ENCODE data around the gene PCBP3.
"Not testable (repeated sequence)": the region's sequence is repeated elsewhere in the genome, so short reads cannot be mapped to it uniquely, and the experiment has no call there.

The PCBP3 gene

GRCh38 chr21:45885597-45885929, 242.0 kb downstream of the PCBP3 start:
- no peak for DNase-seq

DNA sequence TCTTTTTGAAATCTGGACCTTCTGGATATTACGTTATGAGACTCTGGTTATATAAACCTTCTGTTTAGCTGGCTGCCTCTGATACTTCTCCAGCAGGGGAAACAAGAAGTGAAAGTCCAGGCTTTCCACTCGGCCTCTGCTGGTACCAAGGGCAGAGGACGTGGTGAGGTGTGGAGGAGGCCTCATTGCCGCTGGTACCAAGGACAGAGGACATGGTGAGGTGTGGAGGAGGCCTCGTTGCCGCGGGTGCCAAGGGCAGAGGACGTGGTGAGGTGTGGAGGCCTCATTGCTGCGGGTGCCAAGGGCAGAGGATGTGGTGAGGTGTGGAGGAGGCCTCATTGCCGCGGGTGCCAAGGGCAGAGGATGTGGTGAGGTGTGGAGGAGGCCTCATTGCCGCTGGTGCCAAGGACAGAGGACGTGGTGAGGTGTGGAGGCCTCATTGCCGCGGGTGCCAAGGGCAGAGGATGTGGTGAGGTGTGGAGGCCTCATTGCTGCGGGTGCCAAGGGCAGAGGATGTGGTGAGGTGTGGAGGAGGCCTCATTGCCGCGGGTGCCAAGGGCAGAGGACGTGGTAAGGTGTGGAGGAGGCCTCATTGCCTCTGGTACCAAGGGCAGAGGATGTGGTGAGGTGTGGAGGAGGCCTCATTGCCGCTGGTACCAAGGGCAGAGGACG, 242.5 kb downstream of the PCBP3 start:
- peak; percentile 65 for DNase-seq

DNA sequence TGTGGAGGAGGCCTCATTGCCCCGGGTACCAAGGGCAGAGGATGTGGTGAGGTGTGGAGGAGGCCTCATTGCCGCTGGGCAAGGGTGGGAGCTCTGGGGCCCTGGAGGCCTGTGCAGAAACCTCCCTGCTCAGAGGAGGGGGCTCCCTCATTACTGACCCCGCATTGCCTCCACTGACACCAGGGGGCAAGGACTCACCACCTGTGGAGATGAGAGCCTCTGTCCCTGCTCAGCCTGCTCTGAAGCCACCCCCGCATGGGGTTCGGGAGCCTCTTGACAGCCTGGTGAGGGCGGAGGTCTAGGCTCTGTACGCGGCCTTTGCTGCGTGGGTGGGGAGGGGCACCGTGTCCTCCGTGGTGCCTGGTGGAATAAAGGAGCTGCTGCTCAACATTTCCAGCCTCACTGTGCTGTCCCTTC, 243.1 kb downstream of the PCBP3 start:
- DNase-seq: no peak

DNA sequence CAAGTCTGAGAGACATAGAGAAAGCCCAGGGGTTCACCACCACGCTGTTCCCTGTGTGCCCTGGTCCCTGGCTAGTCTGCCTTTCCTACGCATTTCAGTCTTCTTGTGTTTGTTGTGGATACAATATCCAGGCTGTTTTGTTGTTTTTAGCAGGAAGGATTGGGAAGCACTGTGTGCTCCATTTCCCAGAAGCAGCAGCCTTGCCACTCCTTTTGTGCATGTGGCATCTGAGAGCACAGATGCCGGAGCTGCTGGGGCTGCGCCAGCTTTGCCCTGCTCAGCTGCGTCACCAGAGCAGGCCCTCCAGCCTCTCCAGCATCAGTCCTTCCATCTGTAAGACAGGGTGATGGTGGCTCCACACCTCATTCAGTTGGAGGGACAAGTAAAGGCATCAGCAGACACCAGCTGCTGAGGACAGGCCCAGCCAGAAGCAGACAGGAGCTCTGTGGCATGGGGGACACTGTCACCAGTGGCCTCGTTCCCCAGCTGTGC, 243.6 kb downstream of the PCBP3 start:
- no peak for DNase-seq

GRCh38 chr21:45887788-45888187, 244.3 kb downstream of the PCBP3 start:
- DNase-seq: no peak

GRCh38 chr21:45888386-45889009, 245.0 kb downstream of the PCBP3 start:
- no peak for DNase-seq

DNA sequence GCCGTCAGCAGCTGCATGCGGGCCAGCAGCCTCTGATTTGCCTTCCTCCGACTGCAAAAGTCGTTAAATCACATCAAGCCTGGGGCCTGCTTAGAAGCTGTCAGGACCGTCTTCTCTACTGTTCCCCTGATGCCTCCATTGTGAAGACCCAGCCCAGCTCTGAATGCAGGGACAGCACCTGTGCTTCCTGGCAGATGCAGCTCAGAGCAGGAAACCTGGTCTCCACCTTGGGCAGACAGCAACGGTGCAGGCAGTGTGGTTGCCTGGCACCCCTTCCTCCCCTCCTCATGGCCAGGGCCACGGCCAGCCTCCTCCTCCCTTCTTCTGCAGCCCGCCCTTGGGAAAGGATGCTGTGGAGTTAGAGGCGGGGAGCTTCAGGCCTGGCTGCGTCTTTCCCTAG, 245.7 kb downstream of the PCBP3 start:
- DNase-seq: no peak

GRCh38 chr21:45889961-45890360, 246.4 kb downstream of the PCBP3 start:
- no peak for DNase-seq

DNA sequence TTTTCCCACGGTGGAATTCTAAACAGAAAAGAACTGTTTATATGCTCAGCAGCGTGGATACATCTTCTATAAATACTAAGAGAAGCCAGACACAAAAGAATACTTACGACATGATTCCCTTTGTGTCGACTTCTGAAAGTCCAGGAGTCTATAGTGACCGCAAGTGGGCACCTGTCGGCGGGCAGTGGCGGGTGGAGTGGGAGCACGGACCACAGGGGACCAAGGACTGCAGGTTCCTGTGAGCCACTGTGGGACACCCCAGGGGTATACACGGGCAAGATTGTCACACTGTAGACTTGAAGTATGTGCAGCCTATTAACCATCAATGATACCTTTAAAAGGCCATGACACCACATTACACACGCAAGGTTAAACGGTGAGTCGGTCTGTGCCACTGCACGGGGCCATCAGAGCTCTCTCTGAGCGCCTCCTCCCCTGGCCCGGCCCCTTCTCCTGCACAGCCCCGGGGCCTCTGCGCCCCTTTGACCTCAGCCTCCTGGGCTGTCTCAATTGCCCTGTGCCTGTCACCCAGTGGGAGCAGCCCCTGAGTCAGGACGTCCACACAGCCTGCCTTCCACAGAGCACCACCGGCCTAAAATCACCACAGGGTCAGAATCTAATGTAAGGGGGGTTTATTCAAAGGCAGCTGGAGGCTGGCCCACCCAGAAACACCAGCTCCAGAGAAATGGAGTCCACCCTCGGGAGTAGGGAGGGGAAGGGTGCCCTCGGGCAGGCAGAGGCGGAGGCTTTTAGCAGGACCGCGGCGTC, 248.0 kb downstream of the PCBP3 start:
- no peak for DNase-seq

DNA sequence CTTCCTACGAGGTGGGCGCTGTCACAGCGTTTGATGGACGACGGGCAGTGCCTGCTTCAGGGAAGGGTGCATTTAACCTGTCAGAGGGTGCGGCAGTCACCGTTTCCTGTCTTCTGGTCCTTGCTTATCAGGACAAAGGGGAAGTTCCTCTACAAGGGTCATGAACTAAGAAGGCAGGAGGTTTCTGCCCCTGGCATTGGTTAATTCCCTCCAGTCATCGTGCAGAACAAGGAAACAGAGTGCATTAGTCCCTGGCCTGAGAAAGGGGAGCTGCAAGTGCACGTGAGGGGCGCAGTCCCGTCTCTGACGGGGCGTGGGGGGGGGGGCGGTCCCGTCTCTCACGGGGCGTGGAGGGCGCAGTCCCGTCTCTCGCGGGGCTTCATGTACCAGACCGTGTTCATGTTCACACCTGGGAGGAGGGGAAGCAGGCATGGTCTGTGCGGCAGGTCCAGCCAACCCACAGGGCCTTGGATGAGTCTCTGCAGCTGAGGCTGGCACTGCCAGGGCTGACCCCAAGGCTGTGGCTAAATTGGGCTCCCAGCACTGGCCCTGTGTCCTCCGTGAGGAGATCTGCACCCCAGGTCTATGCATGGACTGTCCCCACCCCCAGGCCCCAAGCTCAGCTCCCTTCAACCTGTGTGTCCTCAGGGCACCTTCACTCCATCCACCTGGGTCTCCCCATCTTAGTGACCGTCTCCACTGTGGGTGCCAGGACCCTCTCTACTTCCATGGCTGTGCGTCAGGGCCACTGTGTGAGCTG, 248.8 kb downstream of the PCBP3 start:
- DNase-seq: peak; percentile 43

GRCh38 chr21:45892916-45893739, 249.6 kb downstream of the PCBP3 start:
- DNase-seq: no peak

DNA sequence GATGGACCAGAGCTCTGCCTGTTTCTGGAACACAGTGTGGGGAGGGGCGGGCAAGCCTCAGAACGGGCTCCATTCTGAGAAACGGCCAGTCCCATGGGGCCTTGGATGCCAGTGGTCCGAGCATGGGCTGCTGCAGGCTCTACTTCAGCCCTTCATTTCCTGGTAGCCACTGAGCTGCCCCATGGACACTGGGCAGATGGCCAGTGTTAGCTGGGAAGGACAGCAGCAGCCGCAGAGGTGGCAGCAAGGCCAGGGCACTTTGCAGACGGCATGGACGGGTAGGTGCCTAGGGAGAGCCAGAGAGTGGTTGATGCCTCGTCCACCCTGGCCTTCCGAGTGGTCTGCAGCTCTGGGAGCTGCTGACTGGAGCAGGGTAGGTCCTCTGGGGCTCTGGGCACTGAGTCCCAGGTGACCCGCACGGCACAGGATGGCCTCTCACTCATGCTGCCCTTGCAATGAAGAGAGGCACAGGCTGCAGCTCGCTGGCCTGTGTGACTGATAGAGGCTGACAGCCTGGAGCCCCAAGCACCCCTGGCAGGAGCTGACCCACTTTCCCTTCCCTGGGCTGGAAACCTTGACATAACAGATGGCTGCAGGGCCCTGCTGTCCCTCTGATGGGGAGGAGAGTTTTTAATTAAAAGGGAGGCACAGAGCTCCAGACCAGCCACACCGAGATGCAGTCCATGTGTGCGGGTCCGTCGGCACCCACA, 250.4 kb downstream of the PCBP3 start:
- DNase-seq: no peak

- no peak for DNase-seq
Observed at GRCh38 chr21:45894450-45894825, 250.9 kb downstream of the PCBP3 start.

GRCh38 chr21:45894906-45895777, 251.6 kb downstream of the PCBP3 start:
- no peak for DNase-seq

DNA sequence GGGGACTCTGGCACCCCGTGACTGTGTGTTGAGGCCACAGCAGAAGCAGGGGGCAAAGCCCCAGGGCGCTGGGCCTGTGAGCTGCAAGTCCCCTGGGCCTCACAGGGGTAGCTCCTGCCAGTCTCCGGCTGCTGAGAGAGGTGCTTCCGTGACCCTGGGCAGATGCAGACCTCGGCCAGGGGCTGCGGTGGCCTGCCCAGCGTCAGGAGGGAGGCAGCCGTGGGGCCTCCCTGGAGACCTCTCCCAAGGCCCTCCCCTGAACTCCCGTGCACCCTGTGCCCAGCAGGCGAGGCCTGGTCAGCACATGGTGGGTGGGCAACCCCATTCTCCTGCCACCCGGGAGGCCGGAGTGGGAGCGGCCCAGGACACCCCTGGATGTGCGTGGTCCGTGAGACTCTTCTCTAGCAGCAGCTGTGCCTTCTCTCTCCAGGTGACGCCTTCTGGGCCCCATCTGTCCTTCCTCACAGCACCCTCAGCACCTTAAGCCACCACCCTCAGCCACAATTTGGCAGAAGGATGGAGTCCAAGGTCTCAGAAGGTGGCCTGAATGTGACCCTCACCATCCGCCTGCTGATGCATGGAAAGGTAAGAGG, 252.3 kb downstream of the PCBP3 start:
- no peak for DNase-seq

DNA sequence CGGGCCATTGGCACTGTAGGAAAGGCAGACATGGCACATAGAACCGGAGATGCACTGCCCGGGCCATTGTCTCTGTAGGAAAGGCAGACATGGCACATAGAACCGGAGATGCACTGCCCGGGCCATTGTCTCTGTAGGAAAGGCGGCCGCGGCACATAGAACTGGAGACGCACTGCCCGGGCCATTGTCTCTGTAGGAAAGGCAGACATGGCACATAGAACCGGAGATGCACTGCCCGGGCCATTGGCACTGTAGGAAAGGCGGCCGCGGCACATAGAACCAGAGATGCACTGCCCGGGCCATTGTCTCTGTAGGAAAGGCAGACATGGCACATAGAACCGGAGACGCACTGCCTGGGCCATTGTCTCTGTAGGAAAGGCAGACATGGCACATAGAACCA, 252.9 kb downstream of the PCBP3 start:
- DNase-seq: not testable (repeated sequence)

GRCh38 chr21:45897191-45898027, 253.9 kb downstream of the PCBP3 start:
- no peak for DNase-seq

DNA sequence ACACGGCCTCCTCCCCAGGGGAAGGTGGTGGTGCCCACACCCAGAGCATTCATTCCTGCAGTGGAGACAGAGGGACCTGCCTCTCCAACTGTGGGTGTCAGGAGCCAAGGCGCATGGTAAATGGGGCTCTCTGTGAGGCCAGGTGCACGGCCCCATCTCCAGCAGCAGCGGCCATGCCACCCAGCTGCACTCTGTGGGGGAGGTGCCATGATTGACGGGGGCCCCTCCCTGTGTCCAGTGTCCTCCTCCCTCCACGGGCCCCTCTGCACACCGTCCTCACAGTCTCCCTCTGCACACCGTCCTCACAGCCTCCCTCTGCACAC, 254.5 kb downstream of the PCBP3 start:
- no peak for DNase-seq

- no peak for DNase-seq
Observed at GRCh38 chr21:45898781-45899180, 255.3 kb downstream of the PCBP3 start.
